CD4-positive, alpha-beta T cell treated with Interleukin-10 for 1 hour (primary cell): ENCODE data around the gene ELP2.
A peak's percentile ranks its signal among the peaks of the same experiment; 100 is the strongest.
"Not testable (repeated sequence)": the region's sequence is repeated elsewhere in the genome, so short reads cannot be mapped to it uniquely, and the experiment has no call there.

ENCODE experiments used
- DNase-seq: peaks from one replicate; pipeline ENCODE4 v3.0.0-alpha.2; 2020

Gene ELP2

GRCh38 chr18:36129300-36130038, at the start of gene ELP2, which contains the start of gene SLC39A6:
ELP2 (plus strand) TSS chr18:36129899; CDS start chr18:36129934, 35 bp downstream.
SLC39A6 (minus strand) TSS chr18:36129340; CDS start chr18:36127007, 2,333 bp downstream.
- DNase-seq, result peak; percentile 96

- not testable (repeated sequence) for DNase-seq
These were observed 48.6 kb upstream of the ELP2 start for GRCh38 chr18:36081118-36081517.

GRCh38 chr18:36083729-36084128, 46.0 kb upstream of the ELP2 start:
- DNase-seq, result no peak

- no peak for DNase-seq
These were observed 44.5 kb upstream of the ELP2 start for GRCh38 chr18:36085195-36085594.

GRCh38 chr18:36086186-36086585, 43.5 kb upstream of the ELP2 start:
- DNase-seq, result no peak

GRCh38 chr18:36088256-36088655, 41.4 kb upstream of the ELP2 start:
- DNase-seq, result no peak

- no peak for DNase-seq
These were observed 40.7 kb upstream of the ELP2 start for GRCh38 chr18:36089001-36089400.

- DNase-seq, result not testable (repeated sequence)
These were observed 37.6 kb upstream of the ELP2 start for GRCh38 chr18:36092116-36092515.

- DNase-seq, result no peak
These were observed 35.3 kb upstream of the ELP2 start for GRCh38 chr18:36094431-36094830.

- DNase-seq, result peak; percentile 60
These were observed 33.7 kb upstream of the ELP2 start for GRCh38 chr18:36095936-36096519.

GRCh38 chr18:36096955-36097354, 32.7 kb upstream of the ELP2 start:
- DNase-seq, result no peak

- no peak for DNase-seq
These were observed 30.4 kb upstream of the ELP2 start for GRCh38 chr18:36099311-36099710.

- no peak for DNase-seq
These were observed 27.8 kb upstream of the ELP2 start for GRCh38 chr18:36101943-36102342.

GRCh38 chr18:36104749-36105148, 24.9 kb upstream of the ELP2 start:
- DNase-seq, result no peak

- DNase-seq, result no peak
These were observed 22.2 kb upstream of the ELP2 start for GRCh38 chr18:36107477-36107876.

GRCh38 chr18:36108196-36108595, 21.5 kb upstream of the ELP2 start:
- no peak for DNase-seq

GRCh38 chr18:36108601-36109000, 21.1 kb upstream of the ELP2 start:
- DNase-seq, result no peak

- DNase-seq, result no peak
These were observed 20.0 kb upstream of the ELP2 start for GRCh38 chr18:36109737-36110136.

GRCh38 chr18:36112302-36112701, 17.4 kb upstream of the ELP2 start:
- DNase-seq, result no peak

GRCh38 chr18:36114251-36114650, 15.4 kb upstream of the ELP2 start:
- no peak for DNase-seq

- no peak for DNase-seq
These were observed 15.0 kb upstream of the ELP2 start for GRCh38 chr18:36114738-36115137.

- not testable (repeated sequence) for DNase-seq
These were observed 12.9 kb upstream of the ELP2 start for GRCh38 chr18:36116771-36117170.

GRCh38 chr18:36120297-36120696, 9.4 kb upstream of the ELP2 start:
- no peak for DNase-seq

- DNase-seq, result no peak
These were observed 4.9 kb upstream of the ELP2 start for GRCh38 chr18:36124841-36125240.

- no peak for DNase-seq
These were observed 3.0 kb upstream of the ELP2 start for GRCh38 chr18:36126668-36127067.
